NCI-H2227 treated with DMSO at 0.1 percent for 48 hours (cell line): Measurements from ENCODE around the gene KDM2B.
A peak's percentile ranks its signal among the peaks of the same experiment; 100 is the strongest.
"Not testable (repeated sequence)": the region's sequence is repeated elsewhere in the genome, so short reads cannot be mapped to it uniquely, and the experiment has no call there.

Source experiments
- DNase-seq: peaks from one replicate; lab custom pipeline; 2025; lab: John Stamatoyannopoulos, UW

KDM2B gene

GRCh38 chr12:121503395-121503794 is 77.4 kb downstream of the KDM2B start:
- no peak for DNase-seq

- no peak for DNase-seq
Observed at GRCh38 chr12:121501946-121502345, 78.9 kb downstream of the KDM2B start.

DNA sequence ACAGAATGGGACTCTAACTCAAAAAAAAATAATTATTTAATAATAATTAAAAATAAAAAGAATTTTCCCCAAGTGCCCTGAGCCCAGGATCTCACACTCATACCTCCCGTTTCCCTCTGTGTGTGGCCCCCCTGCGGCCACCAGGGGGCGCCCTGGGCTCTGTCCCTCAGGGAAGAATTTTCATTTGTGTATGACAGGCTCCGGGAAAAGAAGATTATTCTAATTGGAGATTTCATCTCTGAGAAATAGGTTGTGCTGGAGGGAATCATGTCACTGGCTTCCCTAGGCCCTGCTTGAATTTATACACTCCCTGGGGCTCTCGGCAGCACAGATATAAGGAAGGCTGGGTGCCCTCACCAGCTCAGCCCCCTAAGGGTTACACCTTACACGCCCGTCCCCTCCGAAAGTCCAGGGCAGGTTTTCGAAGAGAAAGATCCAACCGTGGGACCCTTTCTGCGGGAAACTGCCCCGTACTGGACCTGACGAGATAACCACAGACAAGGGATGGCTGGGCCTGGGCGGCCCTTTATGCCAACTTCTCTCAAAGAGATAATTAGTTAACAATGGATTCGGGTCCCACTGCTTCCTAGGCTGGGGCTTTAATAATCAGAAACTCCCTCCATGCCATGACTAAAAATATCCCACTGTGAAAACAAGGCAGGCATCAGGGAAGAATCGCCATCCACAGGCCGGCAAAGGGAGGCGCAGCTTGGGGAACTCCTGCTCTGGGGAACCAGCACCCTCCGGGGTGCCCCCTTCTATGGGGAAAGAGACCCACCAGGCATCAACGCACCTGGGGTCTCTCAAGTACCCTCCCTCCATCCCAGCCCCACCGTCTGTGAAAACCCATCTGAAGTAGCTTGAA is 80.7 kb downstream of the KDM2B start:
- DNase-seq: peak; percentile 86

DNA sequence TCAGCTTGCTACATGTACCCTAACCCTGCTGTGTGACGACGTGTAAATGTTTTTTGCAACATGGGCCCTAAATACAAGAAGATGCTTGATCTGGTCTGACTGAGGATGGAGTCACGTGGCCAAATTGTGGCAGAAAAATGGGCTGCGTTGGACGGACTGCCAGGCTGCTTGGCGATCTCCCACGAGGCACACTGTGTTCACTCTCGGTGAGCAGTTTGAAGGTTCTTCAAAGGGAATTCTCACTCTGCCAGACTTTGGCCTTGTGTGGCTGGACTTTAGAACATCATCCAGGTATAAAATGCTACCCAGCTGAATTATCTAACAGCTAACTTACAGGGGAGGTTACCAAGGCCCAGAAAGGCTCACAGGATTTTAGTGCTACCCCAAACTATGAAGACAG is 85.1 kb downstream of the KDM2B start:
- no peak for DNase-seq

- DNase-seq: no peak
Observed at GRCh38 chr12:121494093-121494787, 86.6 kb downstream of the KDM2B start.

DNA sequence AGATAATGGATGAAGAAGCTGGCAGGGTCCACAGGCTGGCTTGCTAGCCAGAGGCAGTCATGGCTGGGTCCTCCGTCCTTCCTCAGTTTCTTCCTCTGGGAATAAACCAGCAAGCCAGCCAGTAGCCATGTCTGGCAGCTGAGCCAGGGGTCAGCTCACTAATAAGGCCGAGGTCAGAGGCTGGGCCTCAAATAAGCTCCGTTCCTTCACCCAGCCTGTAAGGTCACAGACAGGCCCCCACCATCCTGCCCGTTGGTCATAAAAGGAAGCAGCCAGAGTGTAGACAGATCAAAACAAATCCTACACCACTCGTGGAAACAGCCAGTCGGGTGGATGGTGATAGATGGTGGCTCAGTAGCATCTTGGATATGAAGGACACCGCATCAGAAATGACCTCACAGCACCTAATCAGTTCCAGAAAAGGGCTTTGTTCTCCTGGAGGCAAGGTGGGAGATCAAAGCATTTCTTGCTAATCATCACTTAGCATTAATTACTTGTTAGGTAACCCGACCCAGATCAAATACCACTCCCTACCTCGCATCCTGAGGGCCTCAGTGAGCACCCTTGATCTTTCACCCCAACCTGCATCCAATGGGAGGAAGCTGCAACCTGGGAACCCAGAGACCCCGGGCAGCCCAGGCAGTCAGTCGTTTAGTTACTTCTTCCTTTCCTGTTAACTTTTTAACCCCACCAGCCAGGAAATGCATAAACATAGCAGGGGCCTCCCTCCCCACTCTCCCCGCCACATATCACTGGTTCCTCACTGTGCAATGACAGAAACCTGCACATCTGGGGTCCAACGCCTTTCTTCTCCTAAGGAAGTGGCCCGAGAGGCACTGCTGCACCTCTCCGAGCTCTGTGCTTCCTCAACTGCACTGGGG is 90.2 kb downstream of the KDM2B start:
- no peak for DNase-seq

GRCh38 chr12:121489874-121490273 is 90.9 kb downstream of the KDM2B start:
- no peak for DNase-seq

GRCh38 chr12:121484967-121485366 is 95.9 kb downstream of the KDM2B start:
- DNase-seq: no peak

GRCh38 chr12:121484564-121484963 is 96.3 kb downstream of the KDM2B start:
- not testable (repeated sequence) for DNase-seq

DNA sequence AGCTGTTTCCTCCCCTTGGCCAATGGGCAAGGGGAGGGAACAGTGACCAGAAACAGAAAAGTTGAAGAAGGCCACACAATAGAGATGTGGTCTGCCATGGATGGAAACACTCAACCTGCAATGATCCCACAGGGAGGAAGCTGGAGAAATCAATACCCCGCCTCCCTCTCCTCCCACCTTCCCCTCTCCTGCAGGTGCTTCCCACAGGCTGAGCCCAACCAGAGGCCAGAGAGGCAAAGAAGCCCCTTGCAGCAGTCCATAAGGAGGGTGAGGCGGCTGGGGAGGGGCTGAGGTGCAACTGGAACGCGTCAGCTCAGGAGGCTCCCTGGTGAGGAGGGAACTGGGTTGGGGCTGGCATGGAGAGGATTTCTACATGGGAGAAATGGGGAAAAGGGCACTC is 96.9 kb downstream of the KDM2B start:
- no peak for DNase-seq

DNA sequence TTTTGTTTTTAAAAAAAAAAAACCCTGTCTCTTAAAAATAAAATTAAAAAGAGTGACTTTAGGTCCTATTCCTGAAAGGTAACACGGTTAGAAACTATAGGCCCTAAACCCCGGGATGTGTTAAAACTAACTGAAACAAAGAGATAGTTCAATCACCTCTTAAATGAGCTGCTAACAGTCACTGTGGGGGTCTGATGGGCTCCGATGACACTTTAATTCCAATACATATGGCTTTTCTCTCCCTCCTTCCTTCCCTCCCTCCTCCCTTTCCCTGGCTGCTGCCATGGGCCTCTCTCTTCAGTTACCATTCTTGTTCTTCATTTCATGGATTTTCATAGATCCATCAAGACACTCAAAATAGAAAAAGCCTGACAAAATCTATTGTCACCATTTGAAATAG is 104.3 kb downstream of the KDM2B start:
- no peak for DNase-seq

DNA sequence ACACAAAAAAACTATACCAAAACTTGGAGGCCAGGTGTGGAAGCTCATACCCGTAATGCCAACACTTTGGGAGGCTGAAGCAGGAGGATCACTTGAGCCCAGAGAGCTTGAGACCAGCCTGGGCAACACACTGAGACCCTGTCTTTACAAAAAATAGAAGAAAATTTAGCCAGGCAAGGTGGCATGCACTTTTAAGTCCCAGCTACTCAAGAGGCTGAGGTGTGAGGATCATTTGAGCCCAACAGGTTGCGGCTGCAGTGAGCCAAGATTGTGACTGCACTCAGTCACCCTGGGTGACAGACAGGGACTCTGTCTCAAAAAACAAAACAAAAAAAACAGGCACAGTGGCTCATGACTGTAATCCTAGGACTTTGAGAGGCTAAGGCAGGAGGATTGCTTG is 105.5 kb downstream of the KDM2B start:
- DNase-seq: no peak

- DNase-seq: no peak
Observed at GRCh38 chr12:121472150-121472905, 108.5 kb downstream of the KDM2B start.

DNA sequence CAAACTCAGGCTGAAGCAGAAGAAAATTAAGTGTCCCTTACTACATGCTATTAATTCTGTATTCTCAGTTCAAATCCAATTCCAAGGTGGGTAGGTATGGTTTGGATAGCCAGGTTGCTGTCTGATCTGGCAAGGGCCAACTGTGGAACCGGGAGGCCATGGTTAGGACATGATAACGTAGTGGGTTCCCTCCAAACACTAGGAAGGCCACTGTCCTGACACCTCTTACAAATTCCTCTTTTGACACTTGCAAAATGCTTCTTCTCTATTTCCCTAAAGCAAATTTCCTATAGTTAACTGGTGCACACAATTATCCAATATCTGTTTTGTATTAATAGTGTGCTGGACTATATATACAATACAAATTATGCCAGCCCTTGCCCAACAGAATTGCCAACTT is 110.1 kb downstream of the KDM2B start:
- no peak for DNase-seq

DNA sequence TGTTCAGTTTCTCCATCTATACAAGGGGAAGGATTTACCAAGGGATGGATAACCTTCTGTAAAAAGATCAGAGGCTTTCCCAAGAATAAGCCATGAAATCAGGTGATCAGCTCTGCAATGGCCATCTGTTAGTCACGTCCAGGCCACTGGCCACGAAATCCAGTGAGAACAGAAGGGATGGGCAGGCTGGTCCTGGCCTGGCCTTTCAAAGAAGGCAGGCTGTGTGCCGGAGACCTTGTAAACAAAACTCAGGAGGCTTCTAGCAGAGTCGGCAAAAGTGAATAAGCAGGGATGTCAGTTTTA is 112.4 kb downstream of the KDM2B start:
- DNase-seq: no peak

- DNase-seq: no peak
Observed at GRCh38 chr12:121467638-121468498, 113.0 kb downstream of the KDM2B start.

DNA sequence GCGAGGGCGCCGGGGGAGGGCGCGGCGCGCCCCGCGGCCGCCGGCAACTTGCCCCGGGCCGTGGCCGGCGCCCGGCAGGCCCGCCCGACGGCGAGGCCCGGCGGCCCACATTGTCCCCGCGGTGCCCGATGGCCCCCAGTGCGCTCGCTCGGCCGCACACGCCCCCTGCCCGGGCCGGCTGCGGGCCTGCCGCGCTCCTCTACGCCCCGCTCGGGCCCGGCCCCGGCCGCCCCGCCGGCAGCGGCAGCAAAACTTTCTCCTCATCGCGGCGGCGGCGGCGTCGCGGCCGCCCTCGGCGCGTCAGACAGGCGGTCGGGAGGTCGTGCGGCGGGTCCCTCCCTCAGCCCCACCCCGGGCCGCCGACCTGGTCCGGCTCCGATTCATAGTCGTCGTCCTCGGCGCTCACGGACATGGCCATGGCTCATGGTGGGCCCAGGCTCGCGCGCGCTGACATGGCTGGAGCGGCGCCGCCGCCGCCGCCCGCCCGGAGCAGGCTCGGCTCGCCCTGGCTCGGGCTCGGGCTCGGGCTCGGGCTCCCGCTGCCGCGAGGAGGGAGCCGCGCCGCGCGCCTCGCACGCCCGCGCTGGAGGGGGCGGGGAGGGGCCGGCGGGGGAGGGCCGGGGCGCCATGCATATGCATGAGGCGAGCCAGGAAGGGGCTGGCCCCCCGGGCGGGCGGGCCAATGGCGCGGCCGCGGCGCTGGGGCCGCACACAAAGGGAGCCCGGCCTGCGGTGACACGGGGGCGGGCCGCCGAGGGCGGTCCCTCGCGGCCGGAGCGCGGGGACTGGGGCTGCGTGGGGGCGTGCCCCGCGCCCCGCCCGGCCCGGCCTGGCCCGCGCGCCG is 113.8 kb downstream of the KDM2B start:
- peak; percentile 80 for DNase-seq

GRCh38 chr12:121465921-121466793 is 114.7 kb downstream of the KDM2B start:
- DNase-seq: no peak

GRCh38 chr12:121464331-121464730 is 116.5 kb downstream of the KDM2B start:
- no peak for DNase-seq
